ENCODE measurements around the gene UBR4.

GRCh38 chr1:19229229-19229628, 19.2 kb upstream of the UBR4 start:
- TF ChIP-seq CTCF (IDR thresholded peaks at IDR 0.05): no peak
- TF ChIP-seq TCF7L2 (IDR thresholded peaks at IDR 0.05; ENCODE audit: low read depth, low read length): no peak

All from Panc1 (cell line).